HG03064 (cell line): ENCODE measurements around the gene CASP3.
"Not testable (repeated sequence)": the region's sequence is repeated elsewhere in the genome, so short reads cannot be mapped to it uniquely, and the experiment has no call there.

Experiments
- ATAC-seq: cut with Tn5 transposase; IDR thresholded peaks from one replicate; pipeline ENCODE4 v1.9.1; 2021; ENCODE audit warnings: low read depth; ENCODE audit not compliant: unreplicated experiment

Gene CASP3

GRCh38 chr4:184598753-184599491 is 50.3 kb downstream of the CASP3 start:
- ATAC-seq: no peak

DNA sequence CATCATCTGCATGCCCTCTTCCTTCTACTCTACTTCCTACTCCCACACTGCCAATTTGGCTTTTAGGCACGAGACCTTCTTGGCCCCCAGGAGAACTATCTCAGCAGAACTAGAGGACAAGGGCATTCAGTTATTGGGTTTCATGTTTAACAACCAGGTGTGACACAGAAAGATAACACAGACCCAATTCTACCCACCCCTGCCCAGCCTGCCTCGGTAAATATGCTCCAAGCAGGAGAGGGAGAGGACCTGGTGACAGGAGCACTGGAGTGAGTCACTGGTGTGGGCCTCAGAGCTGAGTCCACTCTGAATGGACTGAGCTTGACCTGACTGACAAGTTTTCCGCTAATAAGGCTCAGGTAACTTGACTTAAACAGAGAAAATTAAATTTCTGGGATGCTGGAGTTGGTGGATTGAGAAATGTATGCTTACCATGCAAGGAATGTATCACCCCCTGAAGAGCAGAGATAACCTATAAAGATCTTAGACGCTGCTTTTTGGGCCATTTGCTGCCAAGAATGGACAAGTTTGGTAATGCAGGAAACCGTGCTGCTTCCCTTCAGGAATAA is 52.5 kb downstream of the CASP3 start:
- no peak for ATAC-seq

- no peak for ATAC-seq
These were observed 53.1 kb downstream of the CASP3 start for GRCh38 chr4:184596044-184596616.

GRCh38 chr4:184595430-184595829 is 53.8 kb downstream of the CASP3 start:
- no peak for ATAC-seq

- no peak for ATAC-seq
These were observed 55.8 kb downstream of the CASP3 start for GRCh38 chr4:184593461-184593860.

GRCh38 chr4:184591747-184592270 is 57.4 kb downstream of the CASP3 start:
- ATAC-seq: not testable (repeated sequence)

- no peak for ATAC-seq
These were observed 58.1 kb downstream of the CASP3 start for GRCh38 chr4:184591070-184591677.

GRCh38 chr4:184590196-184590595 is 59.1 kb downstream of the CASP3 start:
- no peak for ATAC-seq

- no peak for ATAC-seq
These were observed 60.4 kb downstream of the CASP3 start for GRCh38 chr4:184588893-184589292.

GRCh38 chr4:184587701-184588100 is 61.5 kb downstream of the CASP3 start:
- no peak for ATAC-seq

- ATAC-seq: no peak
These were observed 62.0 kb downstream of the CASP3 start for GRCh38 chr4:184587221-184587620.

- no peak for ATAC-seq
These were observed 65.3 kb downstream of the CASP3 start for GRCh38 chr4:184583738-184584502.
